T follicular helper cell (primary cell): ENCODE data around the gene ZNF536.
"Not testable (repeated sequence)": the region's sequence is repeated elsewhere in the genome, so short reads cannot be mapped to it uniquely, and the experiment has no call there.

Source experiments
- DNase-seq: peaks from one replicate; pipeline ENCODE4 v3.0.0-alpha.2; 2020; ENCODE audit warnings: low read depth

ZNF536 gene

DNA sequence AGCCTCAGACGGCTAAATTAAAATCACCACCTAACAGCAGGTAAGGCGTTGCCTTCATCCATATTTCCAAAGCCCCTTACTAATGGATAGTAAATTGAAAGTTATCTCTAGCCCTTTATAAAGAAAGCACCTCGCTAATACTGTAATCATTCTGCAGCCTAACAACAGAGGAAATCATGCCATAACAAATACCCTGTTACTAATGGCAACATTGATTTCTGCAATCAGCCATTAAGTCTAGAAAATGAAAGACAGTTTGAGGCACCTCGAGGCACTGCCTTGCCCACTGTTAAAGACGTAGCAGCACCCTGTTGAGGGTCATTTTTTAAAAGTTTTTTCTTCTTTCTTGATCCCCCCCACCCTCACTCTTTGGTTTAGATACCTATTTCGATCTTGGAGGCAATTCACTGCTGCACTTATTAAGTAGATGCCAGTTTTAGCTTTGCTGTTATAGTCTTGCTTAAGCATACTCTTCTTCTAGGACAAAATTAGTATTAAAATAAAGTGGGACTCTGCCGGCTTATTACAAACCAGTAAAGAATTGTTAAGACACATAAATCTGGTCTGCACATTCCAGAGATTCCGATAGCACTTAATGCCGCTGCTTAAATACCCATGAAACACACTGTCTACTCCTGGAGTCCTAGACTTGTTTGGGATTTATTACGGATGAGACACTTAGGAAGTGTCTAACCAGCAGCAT, 74.8 kb downstream of the ZNF536 start:
- no peak for DNase-seq

DNA sequence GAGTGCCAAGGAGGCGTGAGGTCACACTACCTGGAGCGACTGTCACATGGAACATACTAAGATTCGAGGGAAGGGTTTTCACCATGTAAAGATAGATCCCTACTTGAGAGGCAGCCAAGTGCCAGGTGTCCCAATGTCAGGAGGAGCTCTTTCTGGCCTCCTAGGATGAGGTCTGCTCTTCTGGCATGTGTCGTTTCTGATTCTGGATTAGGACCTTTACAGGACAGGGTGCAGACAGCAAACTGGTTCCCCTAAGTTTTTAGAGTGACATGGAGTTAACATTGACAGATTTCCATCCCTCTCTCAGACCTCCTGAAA, 75.3 kb downstream of the ZNF536 start:
- DNase-seq: no peak

DNA sequence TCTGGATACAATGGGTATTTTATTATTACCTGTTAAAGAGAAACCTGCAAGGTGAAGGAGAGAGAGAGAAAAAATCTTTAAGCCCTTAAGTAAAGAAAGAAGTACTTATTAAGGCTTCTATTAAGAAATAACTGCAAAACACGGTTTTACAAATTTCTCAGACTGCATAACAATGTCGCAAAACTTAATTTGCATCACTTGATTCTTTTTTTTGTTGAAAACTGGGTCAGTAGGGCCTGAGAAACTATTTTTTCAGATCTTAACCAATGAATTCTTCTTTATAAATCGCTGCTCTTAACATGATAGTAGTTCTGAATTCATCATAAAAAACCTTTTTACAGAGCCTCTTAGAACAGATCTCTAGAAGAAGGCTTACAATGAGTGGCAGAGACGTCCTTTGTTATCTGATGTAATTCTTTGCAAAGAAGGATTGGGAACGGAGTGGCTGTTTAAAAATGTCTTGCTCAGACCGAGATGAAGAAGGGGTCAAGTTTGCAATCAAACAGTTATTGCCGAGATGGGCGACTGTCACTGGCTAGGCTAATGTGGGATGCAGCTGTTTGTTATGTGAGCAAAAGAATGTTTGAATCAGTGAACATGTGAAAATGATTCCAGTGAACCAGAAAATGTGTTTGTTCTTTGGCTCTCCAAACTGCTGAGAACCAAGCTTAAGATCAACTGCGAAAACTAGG, 76.3 kb downstream of the ZNF536 start:
- DNase-seq: no peak

DNA sequence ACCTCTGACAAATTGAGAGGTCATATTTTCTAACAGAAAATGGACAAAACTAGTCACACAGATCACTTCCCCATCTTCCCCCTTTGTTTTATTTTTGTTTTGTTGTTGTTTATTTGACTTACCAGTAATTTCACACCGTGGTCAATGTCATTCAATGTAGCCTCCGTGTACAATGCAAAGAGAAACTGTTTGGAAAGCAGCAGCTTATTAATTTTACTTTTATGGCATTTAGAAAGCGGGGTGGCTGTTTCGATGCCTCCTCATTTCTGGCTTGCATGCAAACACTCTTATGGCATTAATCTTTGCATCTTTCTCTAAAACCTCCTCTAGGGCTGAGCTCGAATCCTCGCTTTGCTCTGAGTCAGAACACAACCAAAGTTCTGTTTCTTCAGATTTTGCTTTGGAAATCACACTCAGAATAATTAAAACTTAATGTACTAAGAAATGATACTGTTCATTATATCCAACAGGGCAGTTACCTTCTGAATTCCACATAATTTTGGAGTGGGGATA, 77.0 kb downstream of the ZNF536 start:
- no peak for DNase-seq

DNA sequence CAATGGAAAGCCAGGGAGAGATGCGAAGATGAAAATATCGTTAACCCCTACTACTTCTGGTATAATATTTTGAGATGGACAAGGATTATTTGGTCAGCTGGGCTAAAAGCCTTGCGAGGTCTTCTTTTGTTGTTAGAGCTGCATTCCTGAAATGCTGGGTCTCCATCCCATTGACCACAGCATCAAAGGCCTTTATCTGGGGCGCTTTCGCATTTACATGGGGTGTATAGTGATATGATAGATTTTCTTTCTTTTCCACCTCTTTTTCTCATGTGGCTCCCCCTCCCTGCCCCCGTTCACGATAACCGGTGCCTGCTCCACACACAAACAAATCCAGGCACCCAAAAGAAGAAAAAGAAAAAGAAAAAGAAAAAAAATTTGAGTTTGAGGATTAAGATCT, 77.5 kb downstream of the ZNF536 start:
- no peak for DNase-seq

DNA sequence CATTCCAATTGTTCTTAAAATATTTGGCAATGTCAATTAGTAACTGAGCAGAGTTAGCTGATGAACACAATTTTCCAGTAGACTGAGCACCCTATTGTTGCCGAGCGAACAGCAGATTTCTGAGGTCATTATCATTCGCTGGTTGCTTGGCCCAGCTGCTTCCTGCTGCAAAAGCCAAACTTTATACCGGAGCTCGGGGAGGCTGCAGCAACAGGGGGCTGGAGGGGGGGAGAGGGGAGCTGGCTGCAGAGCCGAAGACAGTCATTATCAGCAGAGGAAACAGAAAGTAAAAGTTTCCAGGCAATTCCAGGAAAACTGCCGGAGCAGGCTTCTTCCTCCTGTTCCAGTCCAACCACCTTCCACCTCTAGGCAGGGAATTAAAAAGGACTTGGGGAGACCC, 77.9 kb downstream of the ZNF536 start:
- DNase-seq: no peak

DNA sequence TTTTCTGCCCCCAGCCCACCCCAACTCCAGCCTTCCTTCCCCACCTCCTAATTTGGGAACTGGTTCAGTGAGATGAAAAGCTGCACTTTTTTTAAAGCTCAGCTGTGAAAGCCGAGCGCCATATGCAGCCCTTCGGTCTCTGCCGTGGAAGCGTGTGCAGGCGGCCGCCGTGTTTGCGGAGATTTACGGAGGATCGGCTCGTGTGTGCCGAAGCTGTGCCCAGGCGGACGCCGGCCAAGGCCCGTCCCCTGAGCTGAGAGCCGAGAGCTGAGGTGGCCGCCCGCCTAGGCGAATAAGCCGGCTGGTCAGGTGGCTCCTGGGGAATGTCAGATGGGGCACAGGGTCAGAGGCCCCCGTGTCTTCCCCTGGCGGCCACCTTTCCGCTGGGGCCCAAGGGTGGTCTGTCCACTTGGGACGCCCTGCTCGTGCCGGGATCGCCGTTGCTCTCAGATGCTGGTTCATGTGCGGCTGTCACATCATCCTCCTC, 78.7 kb downstream of the ZNF536 start:
- DNase-seq: no peak

DNA sequence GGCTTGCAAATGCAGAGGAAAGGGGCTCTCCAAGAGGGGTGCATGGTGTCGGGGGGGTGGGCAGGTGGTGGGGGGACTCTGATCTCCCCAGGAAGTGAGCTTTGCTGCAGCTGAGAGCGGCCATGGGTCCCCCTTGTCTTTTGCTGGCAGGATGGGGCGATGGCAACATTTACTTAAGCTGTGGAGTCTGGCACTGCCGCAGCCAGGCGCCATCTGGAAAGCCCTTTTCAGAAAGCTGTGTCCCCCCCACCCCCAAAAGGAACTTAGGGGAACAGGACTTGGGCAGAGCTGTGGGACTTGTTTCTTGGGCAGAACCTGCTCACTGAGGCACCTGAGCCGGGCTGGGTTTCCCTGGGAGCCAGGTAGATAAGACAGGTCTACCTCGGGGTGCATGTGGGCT, 80.7 kb downstream of the ZNF536 start:
- no peak for DNase-seq

DNA sequence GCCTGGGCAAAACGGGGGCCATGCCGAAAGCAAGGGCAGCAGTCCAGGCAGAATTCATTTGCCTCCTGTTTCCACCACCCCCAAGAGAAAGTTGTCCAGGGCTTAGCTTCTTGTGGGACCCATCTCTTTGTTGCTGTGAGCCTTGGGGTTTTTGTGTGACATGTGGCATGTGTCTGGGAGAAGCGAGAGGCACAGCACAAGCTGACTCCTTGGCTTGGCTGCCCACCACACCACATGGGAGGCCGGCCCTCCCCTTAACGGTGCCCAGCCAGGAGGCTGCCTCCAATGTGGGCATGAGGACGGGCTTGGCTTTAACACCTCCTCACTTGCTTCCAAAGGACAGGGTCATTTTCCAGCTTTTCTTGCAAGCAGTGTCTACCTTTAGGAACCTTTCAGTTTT, 81.6 kb downstream of the ZNF536 start:
- no peak for DNase-seq

DNA sequence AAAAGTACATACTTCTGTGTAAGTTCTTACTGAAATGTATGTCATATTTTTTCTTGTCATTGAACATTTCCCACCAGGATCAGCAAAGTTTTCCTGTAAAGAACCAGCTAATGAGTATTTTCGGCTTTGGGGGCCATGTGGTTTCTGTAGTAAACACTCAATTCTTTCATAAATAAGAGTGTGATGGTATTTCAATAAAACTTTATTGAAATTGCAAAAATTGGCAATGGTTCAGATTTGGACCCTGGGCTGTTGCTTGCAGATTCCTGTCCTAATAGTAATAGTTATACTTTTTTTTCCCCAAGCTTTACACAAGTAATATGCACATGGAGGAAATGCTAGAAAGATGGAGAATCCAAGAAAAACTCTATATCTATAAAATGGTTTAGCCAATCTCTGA, 83.7 kb downstream of the ZNF536 start:
- DNase-seq: no peak

DNA sequence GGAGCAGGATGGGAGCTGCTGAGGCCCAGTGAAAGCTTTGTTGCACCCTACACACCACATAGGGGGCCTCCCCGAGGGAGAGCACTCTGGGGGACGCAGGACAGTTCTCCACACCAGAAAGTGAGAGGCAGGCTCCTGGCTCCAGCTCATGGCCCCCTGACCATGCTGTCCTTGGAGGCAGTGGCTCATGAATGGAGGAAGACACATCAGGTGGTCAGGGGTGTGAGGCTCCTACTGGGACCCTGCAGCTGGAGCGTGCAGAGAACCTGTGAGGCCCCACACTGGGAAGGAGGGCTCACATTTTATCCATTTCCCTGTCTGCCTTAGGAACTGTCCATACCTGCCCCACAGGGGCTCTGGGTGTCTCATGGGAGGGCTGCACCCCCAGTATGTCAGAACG, 85.3 kb downstream of the ZNF536 start:
- no peak for DNase-seq

DNA sequence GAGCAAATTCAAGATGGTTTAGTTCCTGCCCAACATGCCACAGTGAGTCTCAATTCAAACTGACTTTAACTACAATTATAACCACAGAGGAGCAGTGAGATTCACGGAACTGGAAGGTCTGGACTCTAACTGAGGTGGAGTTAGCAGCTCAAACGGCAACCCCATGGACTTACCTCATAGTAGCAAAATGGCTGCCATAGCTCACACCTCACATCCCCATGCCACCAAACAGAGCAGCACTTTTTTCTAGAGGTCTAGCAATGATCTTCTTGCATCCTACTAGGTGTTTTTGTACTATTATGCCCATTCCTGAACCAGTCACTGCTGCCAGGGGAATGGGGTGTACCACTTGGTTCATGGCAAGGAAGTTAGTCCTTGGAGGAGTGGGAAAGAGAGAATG, 87.7 kb downstream of the ZNF536 start:
- DNase-seq: no peak

DNA sequence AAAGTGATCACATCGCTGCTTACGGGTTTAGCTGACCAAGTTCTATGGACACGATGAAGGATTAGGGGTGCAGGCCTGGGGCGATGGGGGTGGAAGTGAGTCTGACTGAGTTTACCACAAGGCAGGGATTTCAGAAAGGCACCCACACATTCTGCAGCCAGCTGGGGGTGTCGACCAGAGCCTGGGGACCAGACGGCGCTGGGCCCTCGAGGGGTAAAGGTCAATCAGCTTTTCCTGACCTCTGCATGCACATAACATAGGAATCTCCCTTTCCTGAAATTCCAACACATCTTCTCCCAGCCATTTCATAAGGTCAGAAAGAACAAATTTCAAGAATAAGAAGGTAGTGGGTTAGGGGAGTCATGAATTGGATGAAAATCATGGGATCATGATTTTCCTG, 92.0 kb downstream of the ZNF536 start:
- DNase-seq: no peak

DNA sequence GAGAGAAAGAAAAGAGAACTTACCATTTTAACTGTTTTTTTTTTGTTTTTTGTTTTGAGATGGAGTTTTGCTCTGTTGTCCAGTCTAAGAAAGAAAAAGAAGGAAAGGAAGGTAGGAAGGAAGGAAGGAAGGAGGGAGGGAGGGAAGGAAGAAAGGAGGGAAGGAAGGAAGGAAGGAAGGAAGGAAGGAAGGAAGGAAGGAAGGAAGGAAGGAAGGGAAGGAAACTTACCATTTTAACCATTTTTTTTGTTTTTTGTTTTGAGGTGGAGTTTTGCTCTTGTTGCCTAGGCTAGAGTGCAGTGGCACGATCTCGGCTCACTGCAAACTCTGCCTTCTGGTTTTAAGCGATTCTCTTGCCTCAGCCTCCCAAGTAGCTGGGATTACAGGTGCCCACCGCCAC, 94.4 kb downstream of the ZNF536 start:
- DNase-seq: not testable (repeated sequence)

DNA sequence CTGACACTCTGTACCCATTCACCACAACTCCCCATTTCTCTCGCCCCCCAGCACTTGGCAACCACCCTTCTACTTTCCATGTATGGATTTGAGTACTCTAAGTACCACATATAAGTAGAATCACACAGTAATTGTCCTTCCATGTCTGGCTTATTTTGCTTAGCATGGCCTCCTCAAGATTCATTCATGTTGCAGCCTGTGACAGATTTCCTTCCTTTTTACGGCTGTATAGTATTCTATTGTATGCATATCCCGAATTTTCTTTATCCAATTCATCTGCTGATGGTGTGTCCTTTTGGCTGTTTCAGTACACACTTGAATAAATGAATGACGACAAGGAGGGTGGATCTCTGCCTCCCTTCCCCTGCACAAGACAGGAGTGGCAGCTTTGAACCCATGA, 95.1 kb downstream of the ZNF536 start:
- no peak for DNase-seq

DNA sequence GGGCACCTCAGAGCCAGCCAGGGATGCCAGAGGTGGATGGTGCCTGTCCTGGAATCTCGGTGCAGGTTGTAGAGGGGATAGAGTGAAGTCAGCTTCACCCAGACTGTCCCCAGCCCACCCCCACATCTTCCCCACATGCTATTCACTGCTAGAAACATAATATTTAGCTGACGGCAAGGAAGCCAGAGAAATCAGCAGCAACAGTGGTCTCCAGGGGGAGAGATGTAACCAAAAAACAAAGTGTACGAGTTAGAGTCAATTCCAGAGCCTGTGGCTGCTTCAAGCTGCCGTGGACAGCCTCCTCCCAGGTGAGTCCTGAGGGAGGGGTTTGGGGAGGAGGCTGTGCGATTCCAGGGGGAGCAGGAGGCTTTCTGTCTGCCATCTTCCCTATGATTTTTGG, 97.6 kb downstream of the ZNF536 start:
- no peak for DNase-seq

DNA sequence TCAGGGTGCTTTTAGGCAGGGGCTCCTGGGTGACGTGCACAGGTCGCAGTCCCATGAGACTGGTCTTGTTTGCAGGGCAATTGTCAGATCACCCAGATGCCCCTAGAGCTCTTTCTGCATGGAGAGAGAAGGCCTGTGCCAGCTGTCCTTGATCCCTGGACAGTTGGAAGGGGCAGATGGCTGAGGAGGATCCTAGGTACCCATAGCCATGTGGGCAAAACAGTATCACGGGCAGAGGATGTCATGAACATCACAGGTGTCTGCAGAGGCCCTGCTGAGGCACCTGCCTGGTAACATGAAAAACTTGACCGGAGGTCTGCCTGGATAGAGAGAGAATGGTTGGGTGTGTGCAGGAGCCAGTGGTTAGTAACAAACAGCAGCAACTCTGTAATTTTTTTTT, 99.3 kb downstream of the ZNF536 start:
- no peak for DNase-seq

DNA sequence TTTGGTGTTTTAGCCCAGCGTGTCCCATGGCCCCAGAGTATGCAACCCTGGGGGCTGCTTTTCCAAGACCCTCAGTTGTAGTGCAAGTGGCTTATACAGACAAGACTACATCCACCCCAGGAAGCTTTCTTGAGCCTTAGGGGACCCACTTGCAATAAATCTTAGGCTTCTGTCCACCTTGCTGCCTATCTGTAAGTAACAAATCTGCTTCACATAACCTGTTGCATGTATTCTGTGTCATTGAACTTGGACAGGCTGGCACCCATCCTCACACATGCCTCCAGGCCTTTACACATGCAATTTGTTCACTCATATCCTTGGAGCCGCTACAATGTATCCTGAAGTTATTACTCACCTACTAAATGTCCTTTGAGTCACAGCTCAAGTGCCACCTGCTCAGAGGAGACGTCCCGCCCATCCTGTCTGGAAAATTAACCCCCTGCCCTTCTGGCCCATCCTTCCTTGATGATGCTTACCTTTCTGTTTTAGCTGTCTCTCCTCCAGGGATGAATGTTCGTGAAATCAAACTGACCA, 101.2 kb downstream of the ZNF536 start:
- no peak for DNase-seq

DNA sequence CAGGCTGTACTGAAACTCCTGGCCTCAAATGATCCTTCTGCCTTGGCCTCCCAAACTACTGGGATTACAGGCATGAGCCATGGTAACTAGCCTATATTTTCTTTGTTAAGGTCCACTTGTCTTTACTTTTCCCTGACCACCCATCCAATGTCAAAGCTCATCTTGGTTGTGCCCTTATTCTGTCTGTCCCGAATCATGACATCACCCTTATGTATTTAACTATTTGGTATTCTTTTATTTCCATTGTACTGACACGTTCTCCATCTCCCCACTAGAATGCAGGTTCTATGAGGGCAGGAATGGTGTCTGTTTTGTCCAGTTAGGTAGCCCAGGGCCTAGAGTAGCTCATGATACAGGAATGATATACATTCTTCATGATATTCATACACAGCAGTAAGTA, 104.8 kb downstream of the ZNF536 start:
- DNase-seq: no peak

DNA sequence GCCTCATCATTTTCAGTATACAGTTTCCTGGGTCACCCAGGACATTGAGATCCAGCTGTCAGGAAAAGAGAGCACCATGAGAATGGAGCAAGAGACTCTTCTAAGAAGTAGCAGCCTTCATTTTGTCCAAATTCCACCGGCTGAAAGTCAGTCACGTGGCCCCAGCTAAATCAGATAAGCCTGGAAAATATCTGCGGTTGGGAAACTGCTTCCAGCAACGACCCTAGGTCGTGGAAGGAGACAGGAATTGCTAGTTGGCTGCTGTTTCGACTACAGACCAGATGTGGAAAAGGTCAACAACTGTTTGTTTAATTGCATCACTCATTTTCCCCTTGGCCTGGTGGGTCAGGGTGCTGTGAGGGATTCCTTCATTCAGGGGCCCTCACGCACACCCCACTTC, 107.0 kb downstream of the ZNF536 start:
- DNase-seq: no peak

DNA sequence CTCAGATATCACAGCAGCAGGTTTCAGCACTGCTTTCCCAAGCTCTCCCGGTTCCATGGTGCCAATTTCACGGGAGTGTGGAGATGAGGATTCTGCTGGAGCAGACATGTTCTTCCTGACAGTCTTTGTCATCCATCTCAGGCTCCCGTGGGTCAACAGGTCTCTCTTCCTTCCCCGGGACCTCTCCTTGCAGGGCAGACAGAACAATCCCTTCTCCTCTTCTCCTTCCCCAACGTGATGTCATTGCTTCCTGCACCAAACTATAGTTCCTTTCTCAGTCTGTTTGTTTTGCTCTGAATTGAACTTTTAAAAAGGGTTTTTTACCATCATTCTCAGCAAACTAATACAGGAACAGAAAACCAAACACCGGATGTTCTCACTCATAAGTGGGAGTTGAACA, 107.9 kb downstream of the ZNF536 start:
- DNase-seq: no peak

DNA sequence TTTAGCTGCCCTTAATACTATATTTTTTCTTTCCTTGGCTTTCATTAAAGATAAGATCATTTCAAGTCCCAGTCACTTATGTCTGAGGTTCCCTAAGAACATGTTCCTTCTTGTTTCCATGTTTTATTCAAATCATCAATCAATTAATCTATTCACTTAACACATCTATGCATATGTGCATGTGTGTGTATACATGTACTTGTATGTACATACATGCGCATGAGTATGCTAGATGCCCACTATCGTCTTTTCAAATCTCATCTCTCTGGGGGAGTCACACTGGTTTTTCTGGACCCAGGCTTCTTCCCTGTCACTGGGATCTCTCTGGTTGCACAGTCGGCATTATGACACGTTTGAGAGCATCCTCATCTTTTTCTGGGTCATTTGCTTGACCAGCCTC, 108.9 kb downstream of the ZNF536 start:
- DNase-seq: no peak

DNA sequence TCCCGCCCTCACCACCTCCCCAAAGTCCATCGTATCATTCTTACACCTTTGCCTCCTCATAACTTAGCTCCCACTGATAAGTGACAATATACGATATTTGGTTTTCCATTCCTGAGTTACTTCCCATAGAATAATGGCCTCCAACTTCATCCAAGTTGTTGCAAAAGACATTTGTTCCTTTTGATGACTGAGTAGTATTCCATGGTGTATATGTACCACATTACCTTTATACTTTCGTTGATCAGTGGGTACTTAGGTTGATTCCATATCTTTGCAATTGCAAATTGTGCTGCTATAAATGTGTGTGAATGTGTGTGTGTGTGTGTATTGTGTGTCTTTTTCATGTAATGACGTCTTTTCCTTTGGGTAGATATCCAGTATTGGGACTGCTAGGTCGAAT, 109.6 kb downstream of the ZNF536 start:
- no peak for DNase-seq

DNA sequence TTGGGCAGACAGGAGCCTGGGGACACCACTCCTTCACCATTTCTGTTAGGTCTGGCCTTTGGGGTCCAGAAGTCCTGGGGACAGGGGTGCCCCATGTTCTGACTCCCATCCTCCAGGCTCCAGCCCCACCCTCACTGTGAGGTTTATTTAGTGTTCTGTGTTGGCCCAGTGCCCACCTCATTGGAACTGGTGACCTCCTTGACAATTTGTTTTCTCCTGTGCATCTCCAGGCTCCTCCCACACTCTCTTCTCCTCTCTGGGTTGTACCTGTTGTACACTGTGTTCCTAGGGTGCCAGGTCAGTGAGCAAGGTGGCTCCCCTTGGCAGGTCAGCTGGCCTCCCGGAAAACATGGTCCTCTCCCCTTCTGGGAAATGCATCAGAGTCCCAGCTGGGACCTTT, 110.8 kb downstream of the ZNF536 start:
- no peak for DNase-seq
